ENCODE measurements around the gene KCNQ1OT1.

The KCNQ1OT1 gene

DNA sequence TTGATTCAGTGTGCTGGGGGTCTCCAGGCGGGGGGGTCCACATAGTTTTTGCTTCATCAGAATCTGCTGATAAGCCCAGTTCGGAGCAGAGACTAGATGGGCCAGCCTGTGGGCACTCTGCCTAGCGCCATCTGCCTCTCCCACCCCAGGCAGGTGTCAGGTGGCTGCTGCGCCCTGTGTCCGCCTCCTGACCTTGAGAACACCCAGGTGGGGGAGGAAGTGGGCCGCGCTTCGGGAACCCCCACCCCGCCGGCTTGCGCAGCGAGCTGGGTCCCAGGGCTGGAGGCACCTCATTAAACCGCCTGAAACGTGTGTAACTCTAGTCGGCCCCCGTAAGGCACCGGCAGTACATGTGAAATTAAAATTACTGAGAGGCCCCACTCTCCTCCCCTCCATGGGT lies 141.4 kb downstream of the KCNQ1OT1 start:
- ATAC-seq, result no peak
- no peak for TF ChIP-seq TCF4 (CRISPR knock-in tag; IDR thresholded peaks at IDR 0.05; ENCODE audit: borderline replicate concordance)
- TF ChIP-seq ZNF8 (CRISPR knock-in tag; IDR thresholded peaks at IDR 0.05), result no peak
- TF ChIP-seq ESRRG (CRISPR knock-in tag; IDR thresholded peaks at IDR 0.05), result no peak
- TF ChIP-seq ARNTL (CRISPR knock-in tag; IDR thresholded peaks at IDR 0.05; ENCODE audit: borderline replicate concordance, low read depth), result no peak
- TF ChIP-seq GLIS3 (CRISPR knock-in tag; IDR thresholded peaks at IDR 0.05), result no peak
- TF ChIP-seq ZFP3 (CRISPR knock-in tag; IDR thresholded peaks at IDR 0.05), result no peak
- TF ChIP-seq PPARA (CRISPR knock-in tag; IDR thresholded peaks at IDR 0.05; ENCODE audit: borderline replicate concordance), result no peak
- no peak for TF ChIP-seq RARB (CRISPR knock-in tag; IDR thresholded peaks at IDR 0.05)
